ENCODE data around the gene HAUS3.

DNA sequence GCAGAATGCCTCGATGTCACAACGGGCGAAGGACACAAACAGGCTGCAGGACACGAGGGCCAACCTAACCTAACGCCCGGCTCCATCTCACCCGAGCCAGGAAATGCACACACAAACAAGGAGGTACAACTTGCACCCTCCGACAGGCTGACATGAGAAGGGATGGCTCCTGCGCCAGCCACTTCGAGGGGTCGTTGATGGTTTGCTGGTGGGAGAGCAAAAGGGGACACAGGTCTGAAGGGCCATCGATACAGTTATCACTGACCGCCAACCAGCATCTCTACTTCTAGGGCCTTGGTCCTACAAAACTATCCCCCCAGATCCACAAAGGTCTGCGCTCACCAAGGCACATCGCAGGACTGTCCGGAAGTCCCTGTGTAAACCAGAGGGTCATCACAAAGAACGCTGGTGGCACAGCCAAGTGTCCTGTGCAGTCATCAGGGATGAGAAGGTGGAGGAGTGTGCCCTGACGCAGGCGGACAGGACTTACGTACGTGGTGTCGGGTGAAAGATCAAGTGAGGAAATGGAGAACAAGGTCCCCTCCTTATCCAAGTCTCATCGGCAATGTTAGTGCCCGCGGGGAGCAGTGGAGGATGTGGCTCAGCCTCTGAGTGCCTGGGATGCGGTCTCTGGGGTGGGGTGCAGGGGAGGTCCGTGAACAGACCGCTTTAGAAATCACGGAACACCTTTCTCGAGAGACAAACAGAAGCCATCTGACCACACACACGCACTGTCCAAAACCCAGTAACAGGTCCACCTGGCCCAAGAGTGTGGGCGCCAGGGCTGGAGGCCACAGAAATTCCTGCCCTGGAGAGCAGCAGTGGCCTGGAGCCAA, 13.0 kb upstream of the HAUS3 start:
- no peak for TF ChIP-seq POLR2A (IDR thresholded peaks at IDR 0.05)
- TF ChIP-seq CTCF (IDR thresholded peaks at IDR 0.05 in 4 of 5, conservative IDR thresholded peaks at IDR 0.05 in 1 of 5), result no peak
